AG04450 (cell line): ENCODE data around the gene BMPR1A. TPM values are rescaled to one million over a fixed set of nuclear protein-coding genes. Genes with fewer than 3 reads are reported as not detected.
A peak's percentile ranks its signal among the peaks of the same experiment; 100 is the strongest.

Source experiments
- CTCF ChIA-PET: fragments of 300-600, 350-600 bp; formaldehyde crosslinking; extraction: SDS; loops from one replicate; lab custom pipeline; 2022; ENCODE audit warnings: antibody characterized with exemption, inconsistent platforms; lab: Charles Lee
- POLR2A ChIA-PET: fragments of 350-600 bp; formaldehyde crosslinking; extraction: SDS; loops from one replicate; lab custom pipeline; 2021; ENCODE audit warnings: antibody characterized with exemption, inconsistent platforms; lab: Yijun Ruan, JAX
- DNase-seq: peaks from one replicate; pipeline ENCODE4 v3.0.0-alpha.2; 2011; ENCODE audit warnings: low read depth, low spot score
- H3K27ac ChIP-seq: one replicate; pipeline ENCODE4 v1.5.1; 2012; ENCODE audit warnings: low read depth, low read length, control low read depth
- H3K27me3 ChIP-seq: one replicate; pipeline ENCODE4 v1.6.0; 2012; ENCODE audit warnings: low read length; ENCODE audit not compliant: control insufficient read depth, insufficient read depth
- H3K4me3 ChIP-seq: 2 replicates; pipeline ENCODE4 v1.5.1; 2011; ENCODE audit warnings: mild to moderate bottlenecking, low read depth, low read length, control low read depth
- H3K9me3 ChIP-seq: 2 replicates; pipeline ENCODE4 v1.5.1; 2012; ENCODE audit warnings: low read length; ENCODE audit not compliant: control insufficient read depth, insufficient read depth
- CTCF ChIP-seq: IDR thresholded peaks from 2 replicates; pipeline ENCODE4 v1.5.1; 2011; ENCODE audit warnings: low read depth, low read length, control low read depth, inconsistent platforms
- polyA plus RNA-seq: library from polyadenylated mRNA; depleted of rRNA; stranded (reverse); fragments of >200 nt; gene quantifications from 2 replicates; pipeline ENCODE4 v1.2.3, GENCODE V29; 2011

BMPR1A gene
- polyA plus RNA-seq, 1 experiment, result 41.9 TPM

- no peak within 1 kb of the TSS for H3K27ac ChIP-seq
- H3K9me3 ChIP-seq, result peaks cover 10% of the 10 kb centered on the region; the same call in 1 of the 2 replicates
- TF ChIP-seq CTCF, result no peak
- ChIA-PET POLR2A (interaction anchor here (1.0 to 1.3 kb wide), 2 partner anchors 13 kb away, joined by 3 to 5 read pairs; no protein-coding TSS in a partner anchor), CTCF (interaction anchor here (1.1 to 1.2 kb wide), 2 partner anchors 8 to 10 kb away, joined by 3 to 4 read pairs; partner anchors contain the start of gene ADIRF)
- DNase-seq, result no peak
- H3K4me3 ChIP-seq, result no peak within 1 kb of the TSS
- no peaks in the 10 kb centered on the region for H3K27me3 ChIP-seq
These were observed 201.9 kb downstream of the BMPR1A start, which contains the start of gene SNCG for GRCh38 chr10:86958116-86958900. SNCG (plus strand) TSS chr10:86958599; CDS start chr10:86958698, 99 bp downstream.

GRCh38 chr10:86958901-86959736, 202.7 kb downstream of the BMPR1A start:
- Histone ChIP-seq H3K27ac (no peak overlapping the region), H3K27me3 (no peaks in the 10 kb centered on the region), H3K4me3 (no peak overlapping the region), H3K9me3 (peaks cover 2% of the 10 kb centered on the region; the same call in 1 of the 2 replicates)
- TF ChIP-seq CTCF, result no peak
- ChIA-PET CTCF (interaction anchor here (1.1 to 1.2 kb wide), 2 partner anchors 7 to 9 kb away, joined by 3 to 4 read pairs; partner anchors contain the start of gene ADIRF), POLR2A (interaction anchor here (0.7 to 1.3 kb wide), 2 partner anchors 12 to 17 kb away, joined by 5 to 6 read pairs; no protein-coding TSS in a partner anchor)
- DNase-seq, result no peak

- DNase-seq, result no peak
- no peaks in the 10 kb centered on the region; the same call in 1 of the 2 replicates for H3K9me3 ChIP-seq
- TF ChIP-seq CTCF, result no peak
- H3K27me3 ChIP-seq, result no peaks in the 10 kb centered on the region
- POLR2A ChIA-PET, result interaction anchor here (0.7 to 1.3 kb wide), 2 partner anchors 11 to 17 kb away, joined by 5 to 6 read pairs; no protein-coding TSS in a partner anchor
- no peak overlapping the region for H3K4me3 ChIP-seq
- H3K27ac ChIP-seq, result no peak overlapping the region
- CTCF ChIA-PET, result interaction anchor here (1.2 kb wide), 1 partner anchor 266 kb away, joined by 3 read pairs; no protein-coding TSS in a partner anchor
These were observed 203.3 kb downstream of the BMPR1A start for GRCh38 chr10:86959737-86960002.

- Histone ChIP-seq H3K27me3 (no peaks in the 10 kb centered on the region), H3K4me3 (no peak overlapping the region), H3K27ac (no peak overlapping the region), H3K9me3 (no peaks in the 10 kb centered on the region; the same call in 1 of the 2 replicates)
- TF ChIP-seq CTCF, result peak; percentile 86
- ChIA-PET POLR2A (interaction anchor here (0.7 to 1.3 kb wide), 3 partner anchors 9 to 18 kb away, joined by 5 to 6 read pairs (median 5); no protein-coding TSS in a partner anchor), CTCF (interaction anchor here (0.6 to 1.5 kb wide), 5 partner anchors 14 to 267 kb away, joined by 3 to 7 read pairs (median 3); no protein-coding TSS in a partner anchor)
- DNase-seq, result no peak
These were observed 203.8 kb downstream of the BMPR1A start for GRCh38 chr10:86960003-86960862.
